GM19035 (cell line): ENCODE measurements around the gene KCNAB1.

Experiments used
- ATAC-seq: cut with Tn5 transposase; IDR thresholded peaks from one replicate; pipeline ENCODE4 v1.9.1; 2021; ENCODE audit not compliant: unreplicated experiment

Gene KCNAB1

GRCh38 chr3:156483426-156483825, 363.0 kb downstream of the KCNAB1 start:
- ATAC-seq: peak; percentile 75

DNA sequence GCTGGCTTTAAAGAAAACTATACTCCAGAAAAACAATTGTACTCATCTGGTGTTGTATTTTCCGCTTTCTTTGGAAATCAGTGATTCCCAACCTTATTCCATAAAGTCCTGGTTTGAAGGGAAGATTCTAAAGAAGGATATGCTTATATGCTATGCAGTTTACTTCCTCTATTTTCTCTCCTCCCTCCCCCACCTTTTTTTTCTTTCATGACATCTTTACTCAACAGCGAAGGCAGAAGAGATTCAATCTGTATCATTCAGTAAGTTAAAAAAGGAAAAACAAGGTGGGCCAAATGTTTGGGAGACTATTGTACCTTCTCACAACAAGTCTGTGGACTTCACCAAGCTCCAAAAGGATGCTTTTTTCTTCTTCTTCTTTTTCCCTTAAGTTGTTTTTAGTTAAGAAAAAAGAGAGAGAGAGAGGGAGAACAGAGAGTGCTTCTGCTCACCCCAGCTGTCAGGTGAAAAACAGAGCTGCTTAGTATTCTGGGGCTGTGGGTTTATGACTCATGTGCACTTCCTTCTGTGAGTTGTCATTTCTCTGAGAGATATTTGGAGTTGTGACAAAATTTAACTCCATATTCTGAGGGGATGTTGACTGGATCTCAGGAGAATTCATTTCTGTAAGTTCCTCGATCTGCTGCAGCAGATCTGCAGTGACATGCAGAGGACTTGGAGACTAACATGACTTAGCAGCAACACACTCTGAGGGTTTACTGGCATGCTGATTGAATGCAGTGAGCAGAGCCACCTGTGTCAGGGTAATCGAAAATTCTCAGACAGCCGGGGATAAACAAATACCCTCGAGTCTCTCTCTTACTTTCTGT, 363.8 kb downstream of the KCNAB1 start:
- peak; percentile 88 for ATAC-seq

GRCh38 chr3:156488767-156489166, 368.4 kb downstream of the KCNAB1 start:
- no peak for ATAC-seq

DNA sequence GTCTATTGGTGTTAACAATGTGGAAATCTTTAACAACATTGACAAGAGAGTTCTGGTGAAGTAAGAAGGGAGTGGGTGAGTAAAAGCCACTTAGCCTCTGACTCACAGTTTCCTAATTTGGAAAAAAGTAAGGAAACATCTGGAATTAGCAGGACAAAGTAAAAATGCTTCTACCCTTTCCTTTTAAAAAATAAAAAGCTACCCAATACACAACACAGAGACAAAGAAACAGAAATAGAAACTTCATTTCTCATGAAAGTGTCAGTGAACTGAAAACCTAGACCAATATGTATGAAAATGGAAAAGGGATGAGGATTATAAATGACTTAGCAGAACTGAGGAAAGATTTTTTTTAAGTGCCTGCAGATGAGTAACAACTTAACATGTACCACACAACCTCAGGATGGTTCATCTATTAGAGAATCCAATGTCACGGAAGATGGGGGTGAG, 369.1 kb downstream of the KCNAB1 start:
- no peak for ATAC-seq

DNA sequence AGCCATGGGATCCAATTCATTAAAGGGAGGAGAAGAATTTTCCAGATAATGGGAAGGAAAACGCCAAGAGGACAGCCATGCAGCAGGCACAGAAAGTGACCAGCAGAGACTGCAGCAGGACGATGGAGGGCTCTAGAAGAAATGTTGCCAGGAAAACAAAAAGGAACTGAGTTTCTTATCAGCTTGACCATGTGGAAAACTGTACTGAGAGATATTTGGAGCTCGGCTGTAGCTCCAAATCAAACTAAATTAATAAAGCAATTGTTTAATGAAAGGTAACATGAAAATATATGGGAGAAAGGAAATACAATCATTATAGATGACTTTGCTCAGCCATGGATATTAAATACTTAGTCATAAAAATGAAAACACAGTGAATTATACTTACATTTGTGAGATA, 370.8 kb downstream of the KCNAB1 start:
- ATAC-seq: no peak

GRCh38 chr3:156492801-156493261, 372.5 kb downstream of the KCNAB1 start:
- no peak for ATAC-seq

- no peak for ATAC-seq
Observed at GRCh38 chr3:156493887-156494286, 373.5 kb downstream of the KCNAB1 start.

- no peak for ATAC-seq
Observed at GRCh38 chr3:156495816-156496215, 375.4 kb downstream of the KCNAB1 start.

GRCh38 chr3:156497326-156497725, 376.9 kb downstream of the KCNAB1 start:
- ATAC-seq: no peak

- no peak for ATAC-seq
Observed at GRCh38 chr3:156498307-156498706, 377.9 kb downstream of the KCNAB1 start.

DNA sequence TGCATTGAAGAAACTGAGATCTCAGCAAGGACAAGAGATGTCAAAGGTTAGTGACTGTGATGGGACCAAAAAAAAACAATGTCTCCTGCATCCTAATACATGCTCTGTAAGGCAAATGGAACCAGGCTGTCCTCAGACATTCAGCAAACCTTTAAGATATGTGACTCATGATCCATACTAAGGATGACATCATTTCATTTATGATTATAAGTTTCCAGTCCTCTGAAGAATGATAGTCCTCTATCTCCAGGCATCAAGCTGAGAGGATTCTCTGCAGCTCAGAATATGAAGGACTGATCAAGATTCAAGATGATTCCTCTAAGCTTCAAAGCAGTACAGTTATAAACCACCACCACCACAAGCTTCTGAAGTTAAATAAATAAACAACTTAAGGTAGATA, 386.9 kb downstream of the KCNAB1 start:
- no peak for ATAC-seq

GRCh38 chr3:156509189-156510174, 389.1 kb downstream of the KCNAB1 start:
- ATAC-seq: peak; percentile 79

GRCh38 chr3:156511987-156512677, 391.8 kb downstream of the KCNAB1 start:
- ATAC-seq: no peak

DNA sequence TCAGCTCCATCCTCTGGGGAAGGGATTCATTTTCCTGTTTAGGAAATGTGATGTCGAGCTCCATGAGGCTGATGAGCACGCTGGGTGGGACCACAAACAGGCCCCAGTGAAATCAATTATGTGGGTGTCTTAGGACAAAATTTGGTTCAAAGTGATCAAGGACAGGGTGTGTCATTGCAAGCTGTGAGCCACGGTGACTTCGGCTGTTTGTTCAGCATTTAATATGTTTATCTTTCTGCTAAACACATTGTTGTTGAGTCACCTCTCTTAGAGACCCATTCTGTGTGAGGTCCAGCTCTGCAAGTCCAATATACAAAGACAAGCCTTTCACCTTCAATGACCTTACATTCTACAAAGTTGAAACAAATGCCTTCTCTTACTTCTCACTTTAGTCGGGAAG, 393.2 kb downstream of the KCNAB1 start:
- no peak for ATAC-seq

DNA sequence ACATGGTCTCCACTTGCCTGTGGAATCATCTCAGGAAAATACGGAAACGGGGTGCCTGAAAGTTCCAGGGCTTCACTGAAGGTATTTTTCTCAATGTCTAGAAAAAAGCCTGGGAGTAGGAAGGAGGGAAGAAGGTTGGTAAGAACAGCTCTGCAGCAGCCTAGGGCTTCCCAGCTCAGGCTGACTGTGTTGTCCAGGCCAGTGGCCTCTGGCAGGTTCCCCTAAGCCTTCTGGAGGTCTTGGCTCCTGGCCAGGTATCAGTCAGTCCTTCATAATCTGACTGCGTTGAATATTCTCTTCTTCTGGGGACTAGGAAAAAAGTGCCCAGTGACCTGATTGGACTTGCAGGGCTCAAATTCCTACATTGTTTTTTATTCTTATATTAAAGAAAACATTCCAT, 395.9 kb downstream of the KCNAB1 start:
- no peak for ATAC-seq

DNA sequence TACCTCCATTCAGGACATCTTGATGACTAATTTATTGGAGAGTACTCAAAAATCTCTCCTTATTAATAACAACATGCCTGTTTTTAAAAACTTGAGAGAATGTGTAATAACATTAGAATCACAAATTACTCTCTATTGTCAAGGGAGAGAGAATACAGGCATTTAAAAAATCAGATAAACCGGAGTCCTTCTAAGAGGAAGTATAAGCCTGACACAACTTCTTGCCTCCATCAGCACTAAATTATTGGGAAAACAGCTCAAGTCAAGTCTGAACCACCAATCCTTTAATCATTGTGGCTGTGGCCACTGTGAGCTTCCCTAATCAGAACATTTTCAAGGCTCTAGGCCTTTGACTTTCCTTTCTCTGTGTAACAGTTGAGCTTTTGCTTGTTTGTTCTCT, 396.6 kb downstream of the KCNAB1 start:
- no peak for ATAC-seq

DNA sequence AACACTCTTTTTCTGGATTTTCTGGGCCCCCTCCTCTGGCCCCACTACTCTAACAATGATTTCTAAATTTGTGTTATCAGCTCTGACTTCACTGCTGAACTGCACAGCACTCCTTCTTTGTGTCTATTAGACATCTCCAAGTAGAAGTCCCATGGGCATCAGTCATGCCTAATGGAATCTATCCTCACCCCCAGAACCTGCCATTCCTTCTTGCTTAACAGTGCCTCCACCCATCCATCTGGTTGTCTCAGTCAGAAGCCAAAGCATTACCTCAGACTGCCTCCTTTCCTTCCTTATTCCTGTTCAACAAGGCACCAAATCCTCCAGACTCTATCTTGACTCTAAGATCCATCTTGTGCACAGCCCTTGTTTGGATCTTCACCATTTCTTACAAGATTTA, 398.3 kb downstream of the KCNAB1 start:
- no peak for ATAC-seq

- ATAC-seq: peak; percentile 58
Observed at GRCh38 chr3:156519758-156520162, 399.4 kb downstream of the KCNAB1 start.

DNA sequence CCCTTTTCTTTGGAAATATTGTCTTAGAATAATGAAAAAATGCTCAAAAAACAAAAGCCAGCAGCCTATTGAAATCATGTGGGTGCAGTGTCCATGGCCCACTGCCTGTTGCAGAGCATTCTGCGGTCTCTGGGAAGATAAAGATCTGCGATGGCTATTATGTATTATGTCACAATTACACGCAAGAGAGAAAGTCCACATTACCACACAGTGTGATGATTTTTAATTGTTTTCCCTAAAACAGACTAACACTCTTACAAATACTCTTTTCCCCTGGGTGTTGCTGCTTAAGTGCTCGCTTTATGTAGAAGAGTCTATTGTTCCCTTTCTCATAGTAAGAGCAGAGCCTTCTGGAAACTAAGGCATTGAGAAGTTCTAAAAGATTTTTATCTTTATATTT, 402.3 kb downstream of the KCNAB1 start:
- ATAC-seq: no peak

DNA sequence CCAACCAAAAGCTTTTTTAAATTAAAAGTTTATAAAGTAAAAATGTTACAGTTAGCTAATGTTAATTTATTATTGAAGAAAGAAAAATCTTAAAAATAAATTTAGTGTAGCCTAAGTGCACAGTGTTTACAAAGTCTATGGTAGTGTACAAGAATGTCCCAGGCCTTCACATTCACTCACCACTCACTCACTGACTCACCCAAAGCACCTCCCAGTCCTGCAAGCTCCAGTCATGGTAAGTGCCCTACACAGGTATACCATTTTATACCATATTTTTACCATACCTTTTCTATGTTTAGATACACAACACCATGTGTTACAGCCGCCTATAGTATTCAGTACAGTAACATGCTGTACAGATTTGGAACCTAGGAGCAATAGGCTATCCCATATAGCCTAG, 405.4 kb downstream of the KCNAB1 start:
- no peak for ATAC-seq

GRCh38 chr3:156527060-156527459, 406.7 kb downstream of the KCNAB1 start:
- no peak for ATAC-seq
